ENCODE data around the gene ATP13A1. TPM values are rescaled to one million over a fixed set of nuclear protein-coding genes. Genes with fewer than 3 reads are reported as not detected.
"Not testable (repeated sequence)": the region's sequence is repeated elsewhere in the genome, so short reads cannot be mapped to it uniquely, and the experiment has no call there.

ATP13A1 gene
- total RNA-seq, 2 experiments from 2014 or later: 84.8 to 87.6 TPM

- intact Hi-C loops (cut with DNase I, micrococcal nuclease): no loop called here
These were observed 23.6 kb upstream of the ATP13A1 start for GRCh38 chr19:19687090-19687489.

GRCh38 chr19:19686580-19686979, 23.1 kb upstream of the ATP13A1 start:
- intact Hi-C loops (cut with DNase I, micrococcal nuclease): no loop called here
- H3K9me3 ChIP-seq (ENCODE audit: control insufficient read depth in 1 of 2, insufficient read depth in 1 of 2, low read length in 2 of 2): peaks cover 37 to 63% of the 10 kb centered on the region in 2 experiments
- H3K27me3 Mint-ChIP-seq: no peaks in the 10 kb centered on the region
- POLR2A ChIA-PET: interaction anchor here (0.6 to 4.8 kb wide), 9 partner anchors 10 to 548 kb away, joined by 3 to 63 read pairs (median 6); partner anchors contain the start of genes ATP13A1, ZNF101, ZNF14 and ZNF506
- H3K4me1 Mint-ChIP-seq (ENCODE audit: low read depth): no peaks in the 10 kb centered on the region
- H3K27ac Mint-ChIP-seq: no peak overlapping the region
- no peak overlapping the region for H3K4me3 Mint-ChIP-seq
- CTCF ChIA-PET: no interaction called here
- H3K4me1 ChIP-seq (ENCODE audit: insufficient read depth, low read length): no peaks in the 10 kb centered on the region
- H3K4me3 ChIP-seq (ENCODE audit: low read length): no peak overlapping the region
- ATAC-seq (ENCODE audit: poor library complexity) (peak; percentile 28), DNase-seq (no peak)
- TF ChIP-seq, protein P1, sequence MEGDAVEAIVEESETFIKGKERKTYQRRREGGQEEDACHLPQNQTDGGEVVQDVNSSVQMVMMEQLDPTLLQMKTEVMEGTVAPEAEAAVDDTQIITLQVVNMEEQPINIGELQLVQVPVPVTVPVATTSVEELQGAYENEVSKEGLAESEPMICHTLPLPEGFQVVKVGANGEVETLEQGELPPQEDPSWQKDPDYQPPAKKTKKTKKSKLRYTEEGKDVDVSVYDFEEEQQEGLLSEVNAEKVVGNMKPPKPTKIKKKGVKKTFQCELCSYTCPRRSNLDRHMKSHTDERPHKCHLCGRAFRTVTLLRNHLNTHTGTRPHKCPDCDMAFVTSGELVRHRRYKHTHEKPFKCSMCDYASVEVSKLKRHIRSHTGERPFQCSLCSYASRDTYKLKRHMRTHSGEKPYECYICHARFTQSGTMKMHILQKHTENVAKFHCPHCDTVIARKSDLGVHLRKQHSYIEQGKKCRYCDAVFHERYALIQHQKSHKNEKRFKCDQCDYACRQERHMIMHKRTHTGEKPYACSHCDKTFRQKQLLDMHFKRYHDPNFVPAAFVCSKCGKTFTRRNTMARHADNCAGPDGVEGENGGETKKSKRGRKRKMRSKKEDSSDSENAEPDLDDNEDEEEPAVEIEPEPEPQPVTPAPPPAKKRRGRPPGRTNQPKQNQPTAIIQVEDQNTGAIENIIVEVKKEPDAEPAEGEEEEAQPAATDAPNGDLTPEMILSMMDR (IDR thresholded peaks at IDR 0.05): no peak
- H3K27ac ChIP-seq (ENCODE audit: low read depth in 1 of 2, low read length in 2 of 2): no peak overlapping the region
- H3K36me3 ChIP-seq (ENCODE audit: insufficient read depth, low read length): no peaks in the 10 kb centered on the region
- peaks cover 14% of the 10 kb centered on the region for H3K9me3 Mint-ChIP-seq
- H3K27me3 ChIP-seq (ENCODE audit: control insufficient read depth in 1 of 2, insufficient read depth in 2 of 2, low read length in 2 of 2): no peaks in the 10 kb centered on the region
- H3K36me3 Mint-ChIP-seq (ENCODE audit: low read depth): peaks cover 62% of the 10 kb centered on the region

More at GRCh38 chr19:19687090-19687489, 23.6 kb upstream of the ATP13A1 start:
- ChIA-PET POLR2A (interaction anchor here (0.7 to 4.8 kb wide), 7 partner anchors 11 to 134 kb away, joined by 3 to 63 read pairs (median 7); partner anchors contain the start of genes ATP13A1, ZNF101, ZNF14 and ZNF506), CTCF (no interaction called here)
- H3K4me1 Mint-ChIP-seq (ENCODE audit: low read depth): no peaks in the 10 kb centered on the region
- ATAC-seq (ENCODE audit: poor library complexity) (peak; percentile 30), DNase-seq (peak in 2 of 14 experiments; percentile 15 to 25)
- no peaks in the 10 kb centered on the region for H3K27me3 Mint-ChIP-seq
- no peak overlapping the region for H3K27ac Mint-ChIP-seq
- H3K4me3 Mint-ChIP-seq: no peak overlapping the region
- H3K9me3 Mint-ChIP-seq: peaks cover 14% of the 10 kb centered on the region
- H3K27me3 ChIP-seq (ENCODE audit: control insufficient read depth in 1 of 2, insufficient read depth in 2 of 2, low read length in 2 of 2): no peaks in the 10 kb centered on the region
- no peak overlapping the region for H3K4me3 ChIP-seq (ENCODE audit: low read length)
- no peak overlapping the region for H3K27ac ChIP-seq (ENCODE audit: low read depth in 1 of 2, low read length in 2 of 2)
- peaks cover 61% of the 10 kb centered on the region for H3K36me3 Mint-ChIP-seq (ENCODE audit: low read depth)
- peaks cover 33 to 63% of the 10 kb centered on the region in 2 experiments for H3K9me3 ChIP-seq (ENCODE audit: control insufficient read depth in 1 of 2, insufficient read depth in 1 of 2, low read length in 2 of 2)
- H3K36me3 ChIP-seq (ENCODE audit: insufficient read depth, low read length): no peaks in the 10 kb centered on the region
- TF ChIP-seq, protein P1 (IDR thresholded peaks at IDR 0.05): no peak
- no peaks in the 10 kb centered on the region for H3K4me1 ChIP-seq (ENCODE audit: insufficient read depth, low read length)

- H3K4me1 ChIP-seq (ENCODE audit: insufficient read depth, low read length); ATAC-seq (ENCODE audit: poor library complexity); H3K27ac ChIP-seq (ENCODE audit: low read depth in 1 of 2, low read length in 2 of 2); H3K4me3 ChIP-seq (ENCODE audit: low read length); H3K36me3 ChIP-seq (ENCODE audit: insufficient read depth, low read length); H3K4me1 Mint-ChIP-seq (ENCODE audit: low read depth); H3K4me3 Mint-ChIP-seq; H3K27me3 Mint-ChIP-seq; CTCF ChIA-PET; H3K27me3 ChIP-seq (ENCODE audit: control insufficient read depth in 1 of 2, insufficient read depth in 2 of 2, low read length in 2 of 2); intact Hi-C loops (cut with DNase I, micrococcal nuclease); DNase-seq; H3K27ac Mint-ChIP-seq: not testable (repeated sequence)
- peaks cover 42 to 63% of the 10 kb centered on the region in 2 experiments for H3K9me3 ChIP-seq (ENCODE audit: control insufficient read depth in 1 of 2, insufficient read depth in 1 of 2, low read length in 2 of 2)
- Mint-ChIP-seq H3K9me3 (peaks cover 14% of the 10 kb centered on the region), H3K36me3 (ENCODE audit: low read depth) (peaks cover 67% of the 10 kb centered on the region)
- POLR2A ChIA-PET: interaction anchor here (1.3 to 4.8 kb wide), 8 partner anchors 10 to 214 kb away, joined by 3 to 63 read pairs (median 6); partner anchors contain the start of genes ATP13A1, ZNF101, ZNF14 and ZNF506
These were observed 22.6 kb upstream of the ATP13A1 start for GRCh38 chr19:19686119-19686518.
